Muscle of arm (tissue), 12 donors: ENCODE measurements around the gene TPM1. TPM values are rescaled to one million over a fixed set of nuclear protein-coding genes. Genes with fewer than 3 reads are reported as not detected.

Source experiments
- DNase-seq: peaks from one replicate; pipeline ENCODE4 v3.0.0-alpha.2; 2013
- polyA plus RNA-seq, 12 donors: library from polyadenylated mRNA; unstranded; fragments of 120-200 nt; gene quantifications; one replicate each; pipeline ENCODE4 v1.2.1, GENCODE V29; 2013; ENCODE audit not compliant: insufficient read length in 12 of 12

The TPM1 gene
- polyA plus RNA-seq, 12 donors, result 1,610 to 7,782 (median 4,394) TPM

DNA sequence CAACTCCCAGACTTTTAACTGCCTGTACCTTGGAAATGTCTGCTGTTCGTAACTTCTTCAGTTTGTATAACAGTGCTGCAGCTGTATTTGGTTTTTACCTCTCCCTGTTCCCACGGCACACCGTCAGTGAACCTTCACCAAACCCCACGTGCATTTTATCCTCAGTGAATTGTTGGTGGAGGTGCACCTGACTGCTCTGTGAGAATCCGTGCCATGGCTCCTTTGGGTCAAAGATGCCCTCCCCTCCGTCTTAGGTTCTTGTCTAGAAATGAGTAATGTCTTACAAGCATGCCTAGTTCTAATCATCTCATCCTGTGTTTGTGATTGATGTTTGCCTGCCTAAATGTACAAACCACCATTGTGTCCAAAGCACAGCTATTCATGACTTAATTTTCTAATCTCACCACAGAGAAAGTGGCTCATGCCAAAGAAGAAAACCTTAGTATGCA, 28.2 kb downstream of the TPM1 start:
- DNase-seq, result no peak

DNA sequence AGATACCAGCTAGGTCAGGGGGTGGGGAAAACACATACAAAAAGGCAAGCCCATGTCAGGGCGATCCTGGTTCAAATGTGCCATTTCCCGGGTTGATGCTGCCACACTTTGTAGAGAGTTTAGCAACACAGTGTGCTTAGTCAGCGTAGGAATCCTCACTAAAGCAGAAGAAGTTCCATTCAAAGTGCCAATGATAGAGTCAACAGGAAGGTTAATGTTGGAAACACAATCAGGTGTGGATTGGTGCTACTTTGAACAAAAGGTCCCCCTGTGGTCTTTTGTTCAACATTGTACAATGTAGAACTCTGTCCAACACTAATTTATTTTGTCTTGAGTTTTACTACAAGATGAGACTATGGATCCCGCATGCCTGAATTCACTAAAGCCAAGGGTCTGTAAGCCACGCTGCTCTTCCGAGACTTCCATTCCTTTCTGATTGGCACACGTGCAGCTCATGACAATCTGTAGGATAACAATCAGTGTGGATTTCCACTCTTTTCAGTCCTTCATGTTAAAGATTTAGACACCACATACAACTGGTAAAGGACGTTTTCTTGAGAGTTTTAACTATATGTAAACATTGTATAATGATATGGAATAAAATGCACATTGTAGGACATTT, 28.9 kb downstream of the TPM1 start:
- DNase-seq, result no peak

DNA sequence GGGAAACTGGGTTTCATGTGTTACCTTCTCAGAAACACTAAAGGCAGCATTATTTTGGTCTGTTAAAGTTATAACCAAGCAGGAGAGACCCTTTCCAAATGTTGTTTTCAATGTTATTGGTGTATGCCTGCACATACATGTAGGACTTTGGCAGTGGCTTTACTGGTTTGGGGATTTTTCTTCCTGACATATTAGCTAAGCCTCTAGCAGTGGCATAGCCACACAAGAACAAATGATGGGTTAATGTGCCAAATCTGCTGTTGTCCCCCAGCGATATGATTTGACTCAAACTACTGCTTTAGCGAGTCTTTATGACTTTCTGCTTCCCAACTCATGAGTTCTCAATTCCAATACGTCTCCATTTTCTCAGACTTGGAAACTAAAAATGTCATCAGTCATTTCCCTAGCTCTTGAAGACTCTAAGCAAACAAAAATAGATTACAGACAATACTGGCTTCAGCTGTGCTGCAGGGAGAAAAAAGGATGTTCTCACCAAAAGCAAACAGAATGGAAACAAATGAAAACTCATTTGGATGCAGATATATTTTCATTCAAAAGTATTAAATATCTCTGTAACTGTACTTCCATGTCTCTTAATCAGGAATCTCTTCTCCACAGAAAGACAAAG, 29.6 kb downstream of the TPM1 start:
- DNase-seq, result no peak

- DNase-seq, result no peak
Observed at GRCh38 chr15:63072809-63073277, 30.3 kb downstream of the TPM1 start.

DNA sequence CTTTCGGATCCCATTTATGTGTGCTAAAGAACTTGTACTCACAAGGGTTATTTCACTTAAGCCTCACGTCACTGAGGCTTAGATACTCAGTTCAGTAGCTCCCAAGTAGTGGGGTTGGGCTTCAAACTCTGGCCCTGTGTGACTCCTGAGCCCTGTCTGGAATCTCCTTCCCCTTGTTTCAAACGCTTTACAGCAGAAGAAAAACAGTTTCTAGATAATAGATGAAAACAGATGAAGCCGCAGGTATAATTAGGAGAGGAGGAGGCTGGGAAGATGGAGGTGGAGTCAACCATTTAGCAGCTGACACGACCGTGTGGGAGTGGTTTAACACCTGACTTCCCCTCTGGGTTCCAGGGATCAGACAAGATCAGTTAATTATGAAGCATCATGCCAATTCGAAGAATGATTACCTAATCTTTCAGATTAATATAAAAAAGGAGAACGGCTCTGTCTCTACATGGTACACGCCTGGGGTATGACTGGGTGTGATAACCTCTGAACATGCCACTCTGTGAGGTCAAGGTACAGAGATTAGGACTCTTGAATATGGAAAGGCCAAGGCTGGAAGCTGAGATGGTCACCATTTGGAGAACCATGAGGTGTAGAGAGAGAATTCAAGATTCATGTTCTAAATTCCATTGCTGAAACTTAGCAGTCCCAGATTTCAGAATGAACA, 31.1 kb downstream of the TPM1 start:
- DNase-seq, result no peak

DNA sequence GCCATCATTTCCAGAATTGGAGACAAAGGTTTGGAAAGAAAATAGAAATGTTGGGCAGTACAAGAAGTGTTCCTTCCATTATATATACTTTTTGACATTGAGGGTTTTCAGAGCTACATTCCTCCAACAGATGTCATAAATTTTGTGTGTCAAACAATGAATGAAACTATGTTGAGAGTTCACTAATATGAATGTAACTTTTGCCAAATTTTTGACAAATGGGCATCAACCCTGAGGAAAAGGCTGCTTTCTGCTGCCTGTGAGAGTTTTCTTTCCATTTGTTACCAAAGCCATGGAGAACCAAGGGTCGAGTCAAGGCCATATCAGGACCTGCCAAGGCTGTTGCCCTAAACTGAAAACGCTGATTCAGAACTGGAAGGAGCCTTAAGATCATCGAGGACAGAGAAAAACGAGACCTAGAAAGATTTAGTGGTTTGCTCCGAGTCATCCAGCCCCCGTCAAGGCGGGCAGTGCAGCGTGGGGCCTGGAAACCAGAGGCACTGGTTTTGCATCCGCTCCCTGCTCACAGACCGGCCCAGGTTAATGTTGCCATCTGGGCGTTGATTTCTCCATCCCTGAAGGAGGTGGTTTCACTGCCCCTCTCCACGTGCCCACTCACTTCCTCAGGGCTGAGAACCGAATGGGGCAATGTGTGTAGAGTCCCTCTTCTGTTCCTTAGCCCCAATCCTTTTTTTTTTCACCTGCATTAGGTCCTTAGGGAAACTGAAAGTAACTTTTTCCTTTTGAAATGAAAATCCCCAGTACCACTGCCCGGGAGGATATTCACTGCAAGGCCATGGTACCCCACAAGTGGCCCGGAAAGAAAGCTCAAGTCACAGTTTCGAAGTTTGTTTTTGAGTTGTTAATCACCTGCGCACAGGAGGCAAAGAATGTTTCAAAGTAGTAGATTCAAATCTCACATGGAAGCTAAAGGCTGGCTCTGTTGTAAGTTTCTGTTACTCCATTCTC, 32.8 kb downstream of the TPM1 start:
- no peak for DNase-seq

DNA sequence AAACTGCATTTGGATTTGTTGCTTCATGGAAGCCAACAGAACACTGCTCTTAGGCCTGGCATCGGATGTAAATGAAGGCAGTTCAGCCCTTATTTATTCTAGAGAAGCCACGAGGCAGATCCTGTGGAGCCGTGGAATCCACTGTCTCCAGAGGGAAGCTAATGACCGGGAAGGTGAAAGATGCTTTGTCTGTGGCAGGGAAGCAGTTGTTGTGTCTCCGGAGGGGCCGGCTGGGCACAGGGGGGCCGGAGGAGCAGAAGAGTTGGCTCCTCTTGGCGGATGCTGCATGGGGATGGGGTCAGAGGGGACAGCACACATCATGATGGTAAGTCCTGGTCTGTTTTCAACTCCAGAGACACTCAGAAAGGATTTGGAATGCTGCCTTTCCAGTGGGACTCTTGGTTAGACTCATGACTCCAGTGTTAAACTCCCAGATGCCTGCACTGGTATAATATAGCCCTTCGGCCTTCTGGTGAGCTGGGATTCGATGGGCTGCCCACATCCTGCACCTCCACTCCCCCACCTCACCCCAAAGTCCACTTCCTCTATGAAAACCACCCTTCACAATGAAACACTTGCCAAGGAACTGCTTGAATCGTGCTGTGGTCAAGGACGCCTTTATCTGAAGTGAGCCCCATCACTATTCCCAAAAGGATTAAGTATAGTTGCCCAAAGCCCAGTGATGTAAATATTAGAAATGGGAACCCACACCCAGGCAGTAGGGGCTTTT, 33.6 kb downstream of the TPM1 start:
- DNase-seq, result no peak

DNA sequence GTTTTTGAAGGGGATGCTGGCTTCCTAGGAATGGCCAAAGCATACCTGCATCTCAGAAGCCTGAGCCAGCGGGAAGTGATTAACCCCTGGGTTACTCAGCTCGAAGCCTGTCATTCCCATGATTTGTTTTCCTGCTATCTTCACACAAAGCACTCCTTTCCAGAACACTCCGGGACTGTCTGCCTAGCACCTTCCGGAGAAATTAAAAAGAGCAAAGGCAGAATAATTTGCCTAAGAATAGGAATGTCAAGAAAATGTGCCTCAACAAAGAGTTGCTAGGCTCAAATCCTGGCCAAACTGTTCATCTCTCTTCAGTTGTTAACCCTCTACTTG, 34.1 kb downstream of the TPM1 start:
- no peak for DNase-seq

- no peak for DNase-seq
Observed at GRCh38 chr15:63077952-63078351, 35.4 kb downstream of the TPM1 start.

DNA sequence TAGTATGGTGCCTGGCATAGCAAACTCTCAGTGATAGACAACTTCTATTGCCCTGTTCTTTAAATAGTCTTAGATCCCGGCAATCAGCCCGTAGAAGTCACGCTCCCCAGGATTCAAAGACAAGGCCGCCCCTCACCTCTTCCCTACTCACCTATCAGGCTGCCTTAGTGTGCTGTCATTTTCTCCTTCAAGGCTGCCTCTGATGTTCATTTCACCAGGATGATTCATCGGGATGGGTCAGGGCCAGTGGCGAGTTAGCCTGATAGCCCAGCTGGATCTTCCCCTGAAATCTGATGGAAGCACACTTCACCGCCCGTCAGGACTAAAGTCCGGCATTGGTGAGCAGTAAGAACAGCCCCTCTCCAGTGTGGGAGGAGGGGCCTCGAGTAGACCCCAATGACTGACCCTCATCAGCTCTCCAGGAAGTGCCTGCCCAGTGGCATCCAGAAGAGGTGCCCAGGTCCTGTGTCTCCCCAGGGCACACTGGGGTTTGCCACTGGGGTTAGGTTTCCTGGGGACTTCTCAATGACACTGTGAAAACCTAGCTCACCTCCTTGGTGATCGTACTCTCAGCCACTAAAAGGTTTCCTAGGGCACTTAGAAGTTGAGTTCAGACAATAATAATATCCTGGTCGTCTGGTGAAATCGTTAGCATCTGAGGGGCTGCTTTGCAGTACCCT, 37.5 kb downstream of the TPM1 start:
- DNase-seq, result no peak

DNA sequence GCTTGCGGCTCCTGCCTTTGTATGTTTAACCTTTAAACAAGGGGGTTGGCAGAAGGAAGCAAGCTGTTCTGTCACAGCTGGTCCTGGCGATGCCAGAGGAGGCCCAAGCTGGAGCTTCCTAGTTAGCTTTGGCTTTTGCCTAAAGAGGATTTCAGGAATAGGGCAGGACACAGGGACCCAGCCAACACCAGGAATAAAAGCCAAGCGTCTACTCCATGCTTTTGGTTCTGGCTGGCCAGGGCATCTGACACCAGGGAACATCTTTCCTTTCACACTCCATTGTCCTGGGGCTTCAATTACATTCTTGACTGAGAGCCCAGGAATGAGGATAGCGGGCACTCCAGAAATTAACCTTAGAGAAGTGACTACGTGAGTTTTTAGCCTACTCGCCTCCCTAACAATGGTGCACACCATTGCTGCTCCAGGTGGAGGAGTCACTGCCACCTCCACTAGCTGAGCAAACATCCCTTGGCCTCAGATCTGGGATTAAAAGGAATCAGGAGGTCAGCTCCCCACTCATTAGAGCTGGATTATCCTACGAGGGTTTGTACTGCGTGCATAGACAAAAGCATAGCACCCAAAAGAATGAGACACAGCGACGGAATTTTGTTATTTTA, 38.2 kb downstream of the TPM1 start:
- no peak for DNase-seq

DNA sequence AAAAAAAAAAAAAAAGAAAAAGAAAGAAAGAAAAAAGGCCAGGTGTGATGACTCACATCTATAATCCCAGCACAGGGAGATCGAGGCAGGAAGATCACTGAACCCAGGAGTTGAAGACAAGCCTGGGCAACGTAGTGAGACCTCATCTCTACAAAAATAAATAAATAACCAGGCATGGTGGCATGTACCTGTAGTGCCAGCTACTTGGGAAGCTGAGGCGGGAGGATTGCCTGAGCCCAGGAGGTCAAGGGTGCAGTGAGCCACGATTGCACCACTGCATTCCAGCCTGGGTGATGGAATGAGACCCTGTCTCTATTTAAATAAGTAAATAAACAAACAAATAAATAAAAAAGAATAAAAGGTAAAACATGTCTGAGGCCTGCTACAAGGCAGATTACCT, 39.8 kb downstream of the TPM1 start:
- no peak for DNase-seq

DNA sequence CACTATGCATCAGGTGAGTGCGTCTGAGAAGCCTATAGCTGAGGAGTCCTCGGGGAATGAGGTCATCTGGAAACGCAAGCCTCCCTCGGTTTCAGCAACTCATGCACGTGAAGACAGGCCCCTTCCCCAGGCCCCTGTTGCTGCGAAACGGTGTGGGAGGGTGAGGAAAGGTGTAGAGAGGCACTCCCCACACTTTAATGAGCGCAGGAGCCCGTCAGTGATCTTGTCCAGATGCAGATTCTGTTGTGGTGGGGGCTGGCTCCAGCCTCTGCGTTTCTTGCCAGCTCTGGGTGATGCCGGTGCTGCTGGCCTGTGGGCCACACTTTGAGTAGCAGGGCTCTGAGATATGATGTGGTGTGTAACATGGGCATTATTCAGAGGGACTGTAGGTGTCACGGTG, 40.5 kb downstream of the TPM1 start:
- DNase-seq, result no peak

DNA sequence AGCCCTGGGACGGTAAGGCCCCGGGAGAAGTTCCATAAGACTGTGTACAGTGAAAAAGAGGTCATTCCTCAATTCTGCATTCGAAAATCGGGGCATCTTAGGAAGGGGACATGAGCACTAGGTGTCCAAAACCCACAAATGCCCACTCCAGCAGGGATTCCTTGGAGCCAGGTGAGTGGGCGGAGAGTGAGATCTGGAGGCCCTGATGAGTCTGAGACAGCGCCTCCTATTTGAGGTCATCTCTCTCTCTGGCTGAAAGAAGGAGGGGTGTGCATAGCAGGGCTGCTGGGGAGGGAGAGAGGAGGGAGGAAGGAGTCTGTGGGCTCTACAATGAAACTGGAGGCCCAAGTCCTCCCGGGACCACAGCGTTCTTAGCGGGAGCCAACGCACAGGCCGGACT, 41.0 kb downstream of the TPM1 start:
- no peak for DNase-seq

GRCh38 chr15:63084806-63085205, 42.3 kb downstream of the TPM1 start:
- DNase-seq, result no peak

- no peak for DNase-seq
Observed at GRCh38 chr15:63085289-63085688, 42.7 kb downstream of the TPM1 start.

DNA sequence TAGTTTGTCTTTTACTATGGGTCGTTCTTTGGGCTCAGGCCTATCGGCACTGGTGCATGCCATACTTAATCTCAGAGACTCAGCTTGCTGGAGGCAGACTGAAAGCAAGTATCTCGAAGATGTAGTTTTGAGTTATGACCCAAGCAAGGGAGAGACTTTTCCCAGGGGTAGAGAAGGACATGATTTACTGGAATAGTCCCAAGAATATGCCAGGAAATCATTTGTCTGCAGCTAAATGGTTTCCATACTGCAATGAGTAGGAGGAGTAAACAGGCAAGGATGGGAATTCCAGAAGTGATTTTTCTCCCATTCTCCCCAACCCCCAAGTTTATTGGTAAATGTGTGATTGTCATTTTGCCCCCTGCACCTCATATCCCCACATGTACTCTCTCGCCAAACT, 43.7 kb downstream of the TPM1 start:
- DNase-seq, result no peak

DNA sequence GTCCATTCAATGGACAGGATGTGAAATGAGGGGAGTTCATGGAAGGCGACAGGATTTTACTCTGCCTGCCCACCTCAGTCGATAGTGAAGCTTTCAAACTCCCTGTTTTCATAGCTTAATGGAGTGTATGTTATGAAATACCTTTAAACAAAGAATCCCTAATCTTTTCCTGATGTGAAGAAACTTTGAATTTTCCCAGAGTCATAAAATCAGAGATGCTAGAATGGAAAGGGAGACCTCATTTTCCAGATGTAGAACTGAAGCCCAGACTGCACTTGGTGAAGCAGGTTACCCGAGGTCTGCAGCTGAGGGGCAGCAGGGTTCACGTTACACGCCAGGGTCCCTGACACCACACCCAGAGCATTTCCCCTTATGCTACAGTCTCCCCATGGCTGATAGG, 44.4 kb downstream of the TPM1 start:
- DNase-seq, result no peak

- no peak for DNase-seq
Observed at GRCh38 chr15:63088533-63089245, 46.1 kb downstream of the TPM1 start.
